Lower leg skin (tissue), 4 donors: Measurements from ENCODE around the gene FBXO2. TPM values are rescaled to one million over a fixed set of nuclear protein-coding genes. Genes with fewer than 3 reads are reported as not detected.
A peak's percentile ranks its signal among the peaks of the same experiment; 100 is the strongest.

Source experiments
- DNase-seq, 2 donors: peaks; one replicate each; pipeline ENCODE4 v3.0.0-alpha.2; 2019; ENCODE audit warnings: low spot score in 2 of 2
- H3K4me3 ChIP-seq: fragments of 200-600 bp; sonication (generic); 2 replicates; pipeline ENCODE4 v1.5.1; 2017; ENCODE audit warnings: mild to moderate bottlenecking, low read depth; ENCODE audit not compliant: poor library complexity, severe bottlenecking
- POLR2A ChIP-seq, 2 donors: fragments of 450-650 bp; IDR thresholded peaks; one replicate each; pipeline ENCODE4 v1.6.1; 2016 to 2017; ENCODE audit warnings: antibody characterized with exemption in 2 of 2, mild to moderate bottlenecking in 1 of 2, moderate library complexity in 1 of 2
- WGBS, 2 donors: methylation state at CpG; one replicate each; pipeline ENCODE4 v1.1.5; 2018; 5-methylcytosine and 5-hydroxymethylcytosine counted together
- intact Hi-C: fragments of 100-400 bp; cut with DNase I; formaldehyde crosslinking; loops from one replicate; pipeline ENCODE4 v1.15.0; 2023; ENCODE audit warnings: low total_unique reads
- total RNA-seq, 4 donors: library from RNA; depleted of rRNA; stranded (reverse); fragments of >200 nt; gene quantifications; one replicate each; pipeline ENCODE4 v1.1.0, GENCODE V29; 2016
- TF ChIP-seq, protein P1 (sequence below), 3 donors: fragments of 450-650 bp; IDR thresholded peaks; one replicate each; pipeline ENCODE4 v1.5.1; 2016; ENCODE audit warnings: antibody characterized with exemption in 3 of 3, mild to moderate bottlenecking in 3 of 3, moderate library complexity in 2 of 3

The FBXO2 gene
- total RNA-seq, 4 donors from 2014 or later = 9.1 to 19.5 (median 14.9) TPM

DNA sequence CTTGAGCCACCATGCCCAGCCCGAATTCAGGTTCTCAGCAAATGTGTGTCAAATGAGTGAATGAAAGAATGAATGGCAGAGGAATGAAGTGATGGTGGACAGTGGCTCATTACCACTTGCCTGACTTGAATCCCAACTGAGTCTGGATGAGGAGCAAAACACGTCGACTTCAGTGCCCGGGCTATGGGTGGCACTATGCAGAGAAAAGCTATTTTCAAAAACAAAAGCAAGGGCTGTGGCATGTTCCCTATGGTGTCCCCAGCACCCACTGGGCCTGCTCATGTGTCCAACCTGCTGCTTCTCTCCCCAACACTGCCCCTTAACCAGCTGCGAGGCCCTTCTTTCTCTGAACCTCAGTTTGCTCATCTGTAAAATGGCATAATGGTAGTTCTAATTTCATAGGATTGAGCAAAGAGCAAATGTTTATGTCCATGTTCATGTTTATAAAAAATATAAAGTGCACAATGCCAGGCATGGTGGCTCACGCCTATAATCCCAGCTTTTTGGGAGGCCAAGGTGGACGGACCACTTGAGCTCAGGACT, 31.1 kb upstream of the FBXO2 start:
- intact Hi-C loops = no loop called here
- 90 to 92% methylated on average over 7 of the region's 7 CpGs for WGBS, 2 donors
- no peak for TF ChIP-seq POLR2A (IDR thresholded peaks at IDR 0.05)
- TF ChIP-seq, protein P1, sequence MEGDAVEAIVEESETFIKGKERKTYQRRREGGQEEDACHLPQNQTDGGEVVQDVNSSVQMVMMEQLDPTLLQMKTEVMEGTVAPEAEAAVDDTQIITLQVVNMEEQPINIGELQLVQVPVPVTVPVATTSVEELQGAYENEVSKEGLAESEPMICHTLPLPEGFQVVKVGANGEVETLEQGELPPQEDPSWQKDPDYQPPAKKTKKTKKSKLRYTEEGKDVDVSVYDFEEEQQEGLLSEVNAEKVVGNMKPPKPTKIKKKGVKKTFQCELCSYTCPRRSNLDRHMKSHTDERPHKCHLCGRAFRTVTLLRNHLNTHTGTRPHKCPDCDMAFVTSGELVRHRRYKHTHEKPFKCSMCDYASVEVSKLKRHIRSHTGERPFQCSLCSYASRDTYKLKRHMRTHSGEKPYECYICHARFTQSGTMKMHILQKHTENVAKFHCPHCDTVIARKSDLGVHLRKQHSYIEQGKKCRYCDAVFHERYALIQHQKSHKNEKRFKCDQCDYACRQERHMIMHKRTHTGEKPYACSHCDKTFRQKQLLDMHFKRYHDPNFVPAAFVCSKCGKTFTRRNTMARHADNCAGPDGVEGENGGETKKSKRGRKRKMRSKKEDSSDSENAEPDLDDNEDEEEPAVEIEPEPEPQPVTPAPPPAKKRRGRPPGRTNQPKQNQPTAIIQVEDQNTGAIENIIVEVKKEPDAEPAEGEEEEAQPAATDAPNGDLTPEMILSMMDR (IDR thresholded peaks at IDR 0.05) = no peak
- no peak for DNase-seq
- H3K4me3 ChIP-seq = no peak overlapping the region

DNA sequence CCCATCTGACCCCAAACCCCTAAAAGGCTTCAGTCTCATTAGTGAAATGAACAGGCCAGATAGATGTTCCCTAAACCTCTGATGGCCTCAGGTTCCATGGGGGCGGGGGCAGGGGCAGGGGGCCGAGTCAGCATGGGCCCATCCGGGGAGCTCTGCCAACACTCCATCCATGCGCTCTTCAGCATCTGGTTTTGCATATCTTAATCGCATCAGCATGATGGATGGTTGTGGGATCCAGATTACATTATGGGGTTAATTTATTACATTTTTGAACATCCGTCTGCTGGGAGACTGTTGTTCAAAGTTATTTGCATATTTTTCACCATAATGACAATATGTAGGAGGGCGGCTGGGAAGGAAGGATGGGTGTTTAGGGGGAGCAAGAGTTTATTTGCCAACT, 29.8 kb upstream of the FBXO2 start:
- WGBS, 2 donors = 56 to 62% methylated on average over 7 of the region's 7 CpGs
- no peak for DNase-seq
- H3K4me3 ChIP-seq = no peak overlapping the region
- TF ChIP-seq, protein P1 (IDR thresholded peaks at IDR 0.05) = no peak
- TF ChIP-seq POLR2A (IDR thresholded peaks at IDR 0.05) = no peak
- intact Hi-C loops = no loop called here

DNA sequence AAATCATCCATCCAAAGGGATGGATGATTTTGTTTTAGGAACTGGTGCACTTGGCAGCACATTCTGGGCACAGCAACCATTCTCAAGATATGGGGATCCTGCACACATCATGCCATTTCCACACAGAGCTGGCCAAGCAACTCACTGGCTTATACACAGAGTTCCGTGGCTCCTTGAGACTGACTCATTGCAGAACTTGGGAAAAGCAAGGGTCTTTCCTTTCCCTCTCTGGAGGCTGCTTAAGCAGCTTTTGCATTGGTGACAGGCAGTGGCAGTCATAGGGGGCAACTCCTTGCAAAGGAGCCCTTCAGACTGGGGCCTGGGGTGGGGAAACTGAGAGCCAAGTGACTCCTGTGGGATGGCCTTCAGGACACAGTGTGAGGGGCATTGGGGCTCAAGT, 28.6 kb upstream of the FBXO2 start:
- no peak for DNase-seq
- TF ChIP-seq, protein P1 (IDR thresholded peaks at IDR 0.05) = no peak
- TF ChIP-seq POLR2A (IDR thresholded peaks at IDR 0.05) = no peak
- H3K4me3 ChIP-seq = no peak overlapping the region
- intact Hi-C loops = no loop called here
- WGBS, 2 donors = 36 to 64% methylated on average over 1 of the region's 1 CpG

DNA sequence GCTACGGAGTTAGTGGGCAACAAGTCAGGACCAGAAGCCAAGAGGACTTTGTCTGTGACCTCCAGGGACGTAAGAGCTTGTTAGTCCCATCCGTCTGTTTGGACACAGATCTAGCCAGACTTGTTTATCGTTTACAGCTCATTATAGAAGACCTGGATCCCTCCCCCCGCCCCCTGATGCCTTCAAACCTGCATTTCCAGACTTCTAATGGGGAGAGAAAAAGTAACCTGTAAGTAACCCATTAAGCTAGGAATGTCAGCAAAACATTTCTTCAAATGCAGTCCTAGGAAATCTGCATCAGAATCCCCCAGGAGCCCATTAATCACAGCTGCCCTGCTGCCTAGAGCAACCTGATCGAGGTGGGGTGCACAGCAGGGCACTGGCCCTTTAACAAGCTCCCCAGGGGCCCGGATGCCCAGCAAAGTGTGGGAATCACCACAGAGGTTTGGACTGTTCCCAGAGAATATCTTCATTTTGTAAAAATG, 28.1 kb upstream of the FBXO2 start:
- intact Hi-C loops = no loop called here
- no peak overlapping the region for H3K4me3 ChIP-seq
- WGBS, 2 donors = 31 to 32% methylated on average over 7 of the region's 7 CpGs
- TF ChIP-seq, protein P1 (IDR thresholded peaks at IDR 0.05) = no peak
- TF ChIP-seq POLR2A (IDR thresholded peaks at IDR 0.05) = no peak
- DNase-seq = no peak

DNA sequence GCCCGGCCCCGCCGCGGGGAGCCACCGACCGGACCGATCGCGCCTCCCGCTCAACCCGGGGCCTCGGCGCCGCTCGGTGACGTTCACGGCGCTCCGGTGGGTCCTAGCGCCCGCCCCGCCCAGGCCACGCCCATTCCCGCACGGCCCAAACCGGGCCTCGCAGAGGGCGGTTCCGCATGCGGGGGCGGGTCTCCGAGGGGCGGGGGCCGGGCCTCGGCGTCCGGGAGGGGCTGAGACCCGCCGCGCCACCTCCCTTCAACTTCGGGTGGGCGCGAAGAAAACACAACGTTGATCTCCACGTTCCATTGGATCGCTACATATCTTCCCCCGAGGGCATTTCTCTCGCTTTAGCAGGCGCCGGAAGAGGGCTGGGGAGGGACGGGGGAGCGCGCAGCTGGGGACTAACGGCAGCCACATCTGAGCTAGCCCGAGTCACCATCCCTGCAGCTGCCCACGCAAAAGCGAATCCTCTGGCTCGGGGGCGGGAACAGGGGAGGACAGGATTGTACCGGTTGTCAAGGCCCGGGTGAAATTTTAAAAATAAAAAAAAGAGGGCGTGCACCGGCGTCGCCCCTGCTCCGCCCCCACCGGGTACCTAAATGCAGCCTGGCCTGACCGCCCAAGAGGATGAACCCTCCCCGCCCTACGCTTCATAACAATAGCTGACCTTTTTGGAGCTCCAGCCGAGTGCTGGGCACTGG, 27.0 kb upstream of the FBXO2 start, which contains the start of gene MAD2L2:
Gene MAD2L2, minus strand, starts transcription at position 78 of the 701 bp plus-strand sequence. CDS start 547 bp downstream, outside the sequence.
- peak; percentile 73 to 98 for DNase-seq
- H3K4me3 ChIP-seq = peak within 1 kb of the TSS; percentile 68
- WGBS, 2 donors = 0 to 1% methylated on average over 43 to 51 of the region's 71 CpGs
- intact Hi-C loops = no loop called here
- TF ChIP-seq, protein P1 (IDR thresholded peaks at IDR 0.05) = no peak
- no peak for TF ChIP-seq POLR2A (IDR thresholded peaks at IDR 0.05)
